ENCODE measurements around the gene PGLYRP2.
A peak's percentile ranks its signal among the peaks of the same experiment; 100 is the strongest.

PGLYRP2 gene

DNA sequence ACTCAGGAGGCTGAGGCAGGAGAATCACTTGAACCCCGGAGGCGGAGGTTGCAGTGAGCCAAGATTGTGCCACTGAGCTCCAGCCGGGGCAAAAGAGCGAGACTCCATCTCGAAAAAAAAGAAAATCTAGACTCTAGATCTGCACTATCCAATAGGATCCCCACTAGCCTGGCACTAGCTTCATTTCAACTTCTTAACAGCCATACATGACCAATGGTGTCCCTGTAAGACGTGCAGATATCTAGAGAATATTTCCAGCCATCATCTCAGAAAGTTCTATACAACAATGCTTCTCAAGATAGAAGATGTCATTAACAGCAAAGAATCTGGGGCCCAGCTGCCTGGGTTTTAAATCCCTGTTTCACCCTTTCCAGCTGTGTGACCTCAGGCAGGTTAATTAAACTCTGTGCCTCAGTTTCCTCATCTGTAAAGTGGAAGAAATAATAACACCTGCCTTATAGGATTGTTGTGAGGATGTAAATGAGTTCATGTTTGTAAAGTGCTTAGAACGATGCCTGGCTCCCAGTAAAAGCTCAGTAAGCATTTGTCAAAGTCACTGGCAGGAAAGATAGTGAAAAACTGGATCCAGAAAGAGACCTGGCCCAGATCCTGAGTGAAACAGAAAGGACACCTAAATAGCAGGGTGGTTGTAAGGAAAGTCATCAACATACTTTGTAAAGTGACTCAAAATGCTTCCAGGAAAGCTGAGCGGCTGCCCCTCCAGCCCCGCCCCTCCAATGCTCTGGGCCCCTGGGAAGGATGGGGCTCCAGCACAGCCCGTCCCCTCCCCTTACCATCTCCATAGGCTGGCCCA is 43.1 kb downstream of the PGLYRP2 start:
- TF ChIP-seq, protein P1, sequence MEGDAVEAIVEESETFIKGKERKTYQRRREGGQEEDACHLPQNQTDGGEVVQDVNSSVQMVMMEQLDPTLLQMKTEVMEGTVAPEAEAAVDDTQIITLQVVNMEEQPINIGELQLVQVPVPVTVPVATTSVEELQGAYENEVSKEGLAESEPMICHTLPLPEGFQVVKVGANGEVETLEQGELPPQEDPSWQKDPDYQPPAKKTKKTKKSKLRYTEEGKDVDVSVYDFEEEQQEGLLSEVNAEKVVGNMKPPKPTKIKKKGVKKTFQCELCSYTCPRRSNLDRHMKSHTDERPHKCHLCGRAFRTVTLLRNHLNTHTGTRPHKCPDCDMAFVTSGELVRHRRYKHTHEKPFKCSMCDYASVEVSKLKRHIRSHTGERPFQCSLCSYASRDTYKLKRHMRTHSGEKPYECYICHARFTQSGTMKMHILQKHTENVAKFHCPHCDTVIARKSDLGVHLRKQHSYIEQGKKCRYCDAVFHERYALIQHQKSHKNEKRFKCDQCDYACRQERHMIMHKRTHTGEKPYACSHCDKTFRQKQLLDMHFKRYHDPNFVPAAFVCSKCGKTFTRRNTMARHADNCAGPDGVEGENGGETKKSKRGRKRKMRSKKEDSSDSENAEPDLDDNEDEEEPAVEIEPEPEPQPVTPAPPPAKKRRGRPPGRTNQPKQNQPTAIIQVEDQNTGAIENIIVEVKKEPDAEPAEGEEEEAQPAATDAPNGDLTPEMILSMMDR (IDR thresholded peaks at IDR 0.05; ENCODE audit: extremely low read depth, missing control alignments) = no peak
- DNase-seq (ENCODE audit: low spot score) = no peak

DNA sequence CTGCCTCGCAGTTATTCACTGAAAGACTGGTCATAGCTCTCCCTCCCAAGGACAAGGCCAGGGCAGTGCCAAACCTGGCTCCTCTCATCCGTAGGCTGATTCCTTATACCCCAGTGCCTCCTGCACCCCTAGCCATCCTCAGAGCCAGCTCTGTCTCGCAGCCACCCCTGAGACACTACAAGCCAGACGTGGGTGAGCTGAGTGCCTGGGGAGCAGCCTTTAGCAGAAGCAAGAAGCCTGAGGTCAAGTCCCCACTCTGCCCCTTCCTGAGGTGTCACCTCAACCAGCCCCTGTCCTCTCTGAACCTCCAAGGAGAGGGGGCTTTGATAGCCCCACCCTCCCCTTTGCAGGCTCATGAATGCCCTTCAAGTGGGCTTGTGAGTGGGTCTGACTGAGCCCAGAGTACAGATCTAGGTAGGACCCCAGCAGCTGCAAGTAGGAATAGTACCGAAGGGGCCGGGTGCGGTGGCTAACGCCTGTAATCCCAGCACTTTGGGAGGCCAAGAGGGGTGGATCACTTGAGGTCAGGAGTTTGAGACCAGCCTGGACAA is 45.7 kb downstream of the PGLYRP2 start:
- TF ChIP-seq, protein P1 (IDR thresholded peaks at IDR 0.05; ENCODE audit: extremely low read depth, missing control alignments) = no peak
- no peak for DNase-seq (ENCODE audit: low spot score)

GRCh38 chr19:15432629-15433518 is 46.4 kb downstream of the PGLYRP2 start:
- TF ChIP-seq, protein P1 (IDR thresholded peaks at IDR 0.05; ENCODE audit: extremely low read depth, missing control alignments) = no peak
- peak; percentile 100 for DNase-seq (ENCODE audit: low spot score)

- peak; percentile 67 for DNase-seq (ENCODE audit: low spot score)
- TF ChIP-seq, protein P1 (IDR thresholded peaks at IDR 0.05; ENCODE audit: extremely low read depth, missing control alignments) = no peak
Observed at GRCh38 chr19:15432018-15432494, 47.2 kb downstream of the PGLYRP2 start.

DNA sequence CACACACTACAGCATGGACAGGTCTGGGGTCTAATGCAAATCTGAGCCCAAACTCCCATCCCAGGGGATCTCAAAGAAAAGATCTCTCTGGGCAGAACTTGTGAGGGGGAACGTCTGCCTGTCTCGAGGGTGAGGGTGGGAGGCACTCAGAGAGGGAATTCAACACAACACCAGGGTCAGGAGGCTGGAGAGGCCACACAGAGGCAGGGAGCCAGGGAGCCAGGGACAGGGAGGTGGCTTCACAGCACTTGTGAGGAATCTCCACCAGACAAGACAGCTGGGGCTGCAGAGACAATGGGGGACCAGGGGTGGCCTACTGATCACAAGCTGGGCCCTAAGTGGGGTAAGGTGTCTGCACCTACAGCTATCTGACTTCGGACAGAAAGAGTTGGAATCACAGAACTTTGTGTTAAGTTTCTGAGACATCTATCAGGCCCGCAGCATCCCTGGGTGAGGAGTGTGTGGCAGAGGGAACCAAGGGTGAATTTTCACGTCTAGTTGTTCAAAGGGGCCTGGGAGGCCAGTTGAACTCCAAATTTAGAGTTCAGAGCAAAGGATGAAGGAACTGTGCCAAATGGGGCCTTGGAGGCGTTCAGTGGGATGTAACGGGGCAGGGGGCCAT is 47.8 kb downstream of the PGLYRP2 start:
- TF ChIP-seq, protein P1 (IDR thresholded peaks at IDR 0.05; ENCODE audit: extremely low read depth, missing control alignments) = no peak
- no peak for DNase-seq (ENCODE audit: low spot score)

- DNase-seq (ENCODE audit: low spot score) = no peak
Observed at GRCh38 chr19:15430526-15431120, 48.7 kb downstream of the PGLYRP2 start.

More at GRCh38 chr19:15430526-15431120, 48.7 kb downstream of the PGLYRP2 start:
- TF ChIP-seq, protein P1 (IDR thresholded peaks at IDR 0.05; ENCODE audit: extremely low read depth, missing control alignments) = no peak

Measured in GM20000 (cell line).